DND-41 (cell line): ENCODE results near the gene PBX3.

Source experiments
- ATAC-seq: fragments of 200-7000 bp; cut with Tn5 transposase; 3 replicates; pipeline ENCODE4 v1.9.1; 2021; ENCODE audit warnings: low read depth; ENCODE audit not compliant: insufficient read depth
- DNase-seq: peaks from one replicate; pipeline ENCODE4 v3.0.0-alpha.2; 2020
- H2AFZ ChIP-seq: 2 replicates; pipeline ENCODE4 v1.6.0; 2012; ENCODE audit warnings: low read depth, low read length
- H3K27ac ChIP-seq: 2 replicates; pipeline ENCODE4 v1.5.1; 2012; ENCODE audit warnings: low read length, inconsistent platforms
- H3K27me3 ChIP-seq: fragments of 200-600 bp; sonication (generic); 2 replicates; pipeline ENCODE4 v1.6.0; 2012; ENCODE audit warnings: low read length, mild to moderate bottlenecking, inconsistent platforms; ENCODE audit not compliant: insufficient read depth, poor library complexity
- H3K36me3 ChIP-seq: 2 replicates; pipeline ENCODE4 v1.5.1; 2012; ENCODE audit warnings: low read length, inconsistent platforms; ENCODE audit not compliant: insufficient read depth
- H3K4me1 ChIP-seq: 2 replicates; pipeline ENCODE4 v1.5.1; 2012; ENCODE audit warnings: mild to moderate bottlenecking, low read length; ENCODE audit not compliant: insufficient read depth
- H3K4me2 ChIP-seq: 2 replicates; pipeline ENCODE4 v1.6.0; 2012; ENCODE audit warnings: mild to moderate bottlenecking, moderate library complexity, low read length, inconsistent platforms; ENCODE audit not compliant: insufficient read depth
- H3K4me3 ChIP-seq, 2 experiments: fragments of 200-600 bp in 1 of 2; shearing (Covaris generic) in 1 of 2; 2 replicates each; pipeline ENCODE4 v1.5.1; 2012 to 2016; ENCODE audit warnings: inconsistent platforms in 2 of 2, low read length in 2 of 2, mild to moderate bottlenecking in 2 of 2, low read depth in 1 of 2, moderate library complexity in 1 of 2
- H3K79me2 ChIP-seq: 2 replicates; pipeline ENCODE4 v1.6.0; 2012; ENCODE audit warnings: low read length, inconsistent platforms; ENCODE audit not compliant: insufficient read depth
- H3K9ac ChIP-seq: 2 replicates; pipeline ENCODE4 v1.6.0; 2012; ENCODE audit warnings: low read depth, mild to moderate bottlenecking, inconsistent platforms, low read length, moderate library complexity
- H3K9me3 ChIP-seq: 2 replicates; pipeline ENCODE4 v1.5.1; 2012; ENCODE audit warnings: low read length, moderate library complexity, mild to moderate bottlenecking, inconsistent platforms; ENCODE audit not compliant: insufficient read depth, severe bottlenecking
- H4K20me1 ChIP-seq: 2 replicates; pipeline ENCODE4 v1.6.0; 2012; ENCODE audit warnings: low read length; ENCODE audit not compliant: insufficient read depth
- CTCF ChIP-seq: IDR thresholded peaks from 2 replicates; pipeline ENCODE4 v1.5.1; 2012; ENCODE audit warnings: borderline replicate concordance, low read length, moderate library complexity, mild to moderate bottlenecking; ENCODE audit not compliant: poor library complexity, severe bottlenecking; ENCODE audit errors: extremely low read depth
- EZH2 ChIP-seq: IDR thresholded peaks from 3 replicates; pipeline ENCODE4 v1.6.1; 2012; ENCODE audit warnings: borderline replicate concordance, low read depth, mild to moderate bottlenecking, moderate library complexity, low read length, inconsistent platforms; ENCODE audit not compliant: severe bottlenecking

Gene PBX3

GRCh38 chr9:125894566-125894965, 147.4 kb downstream of the PBX3 start:
- H3K79me2 ChIP-seq: no peaks in the 10 kb centered on the region
- no peak overlapping the region for H2AFZ ChIP-seq
- H3K36me3 ChIP-seq: no peaks in the 10 kb centered on the region
- H3K9ac ChIP-seq: no peak overlapping the region
- no peaks in the 10 kb centered on the region for H3K27me3 ChIP-seq
- ATAC-seq: no peak
- TF ChIP-seq EZH2 (no peak), CTCF (no peak)
- H3K4me1 ChIP-seq: no peaks in the 10 kb centered on the region
- no peak for DNase-seq
- no peaks in the 10 kb centered on the region for H3K9me3 ChIP-seq
- H3K4me2 ChIP-seq: no peak overlapping the region
- no peaks in the 10 kb centered on the region; the same call in 1 of the 2 replicates for H4K20me1 ChIP-seq
- no peak overlapping the region for H3K4me3 ChIP-seq
- no peak overlapping the region for H3K27ac ChIP-seq

GRCh38 chr9:125896404-125896803, 149.2 kb downstream of the PBX3 start:
- DNase-seq (no peak), ATAC-seq (no peak)
- TF ChIP-seq CTCF: no peak
- TF ChIP-seq EZH2: no peak
- H3K4me1 ChIP-seq: no peaks in the 10 kb centered on the region
- H4K20me1 ChIP-seq: no peaks in the 10 kb centered on the region; the same call in 1 of the 2 replicates
- no peaks in the 10 kb centered on the region for H3K9me3 ChIP-seq
- H3K27ac ChIP-seq: no peak overlapping the region
- H3K79me2 ChIP-seq: no peaks in the 10 kb centered on the region
- H3K9ac ChIP-seq: no peak overlapping the region
- no peaks in the 10 kb centered on the region for H3K27me3 ChIP-seq
- no peak overlapping the region for H3K4me3 ChIP-seq
- no peaks in the 10 kb centered on the region for H3K36me3 ChIP-seq
- H2AFZ ChIP-seq: no peak overlapping the region
- H3K4me2 ChIP-seq: no peak overlapping the region

- no peak for DNase-seq
- H3K4me1 ChIP-seq: no peaks in the 10 kb centered on the region
- no peak overlapping the region for H3K4me3 ChIP-seq
- no peaks in the 10 kb centered on the region for H3K27me3 ChIP-seq
- no peak overlapping the region for H2AFZ ChIP-seq
- H3K36me3 ChIP-seq: no peaks in the 10 kb centered on the region
- no peaks in the 10 kb centered on the region for H3K79me2 ChIP-seq
- no peak for ATAC-seq
- no peak for TF ChIP-seq EZH2
- TF ChIP-seq CTCF: no peak
- H3K27ac ChIP-seq: no peak overlapping the region
- no peaks in the 10 kb centered on the region; the same call in 1 of the 2 replicates for H4K20me1 ChIP-seq
- H3K9ac ChIP-seq: no peak overlapping the region
- H3K4me2 ChIP-seq: no peak overlapping the region
- no peaks in the 10 kb centered on the region for H3K9me3 ChIP-seq
Measured at GRCh38 chr9:125896964-125897363, 149.8 kb downstream of the PBX3 start.

GRCh38 chr9:125897481-125897880, 150.3 kb downstream of the PBX3 start:
- ATAC-seq (no peak), DNase-seq (no peak)
- Histone ChIP-seq H3K27me3 (no peaks in the 10 kb centered on the region), H3K36me3 (no peaks in the 10 kb centered on the region), H3K27ac (no peak overlapping the region), H3K4me2 (no peak overlapping the region), H3K4me1 (no peaks in the 10 kb centered on the region), H3K9ac (no peak overlapping the region), H4K20me1 (no peaks in the 10 kb centered on the region; the same call in 1 of the 2 replicates), H2AFZ (no peak overlapping the region), H3K4me3 (no peak overlapping the region), H3K79me2 (no peaks in the 10 kb centered on the region), H3K9me3 (no peaks in the 10 kb centered on the region)
- TF ChIP-seq CTCF (no peak), EZH2 (no peak)
